HG03060 (cell line): ENCODE measurements around the gene DNER.

Experiments used
- ATAC-seq: cut with Tn5 transposase; IDR thresholded peaks from one replicate; pipeline ENCODE4 v1.9.1; 2021; ENCODE audit warnings: low read depth, moderate number of reproducible peaks; ENCODE audit not compliant: unreplicated experiment

DNER gene

GRCh38 chr2:229578052-229578846 lies 136.1 kb downstream of the DNER start:
- ATAC-seq, result no peak

DNA sequence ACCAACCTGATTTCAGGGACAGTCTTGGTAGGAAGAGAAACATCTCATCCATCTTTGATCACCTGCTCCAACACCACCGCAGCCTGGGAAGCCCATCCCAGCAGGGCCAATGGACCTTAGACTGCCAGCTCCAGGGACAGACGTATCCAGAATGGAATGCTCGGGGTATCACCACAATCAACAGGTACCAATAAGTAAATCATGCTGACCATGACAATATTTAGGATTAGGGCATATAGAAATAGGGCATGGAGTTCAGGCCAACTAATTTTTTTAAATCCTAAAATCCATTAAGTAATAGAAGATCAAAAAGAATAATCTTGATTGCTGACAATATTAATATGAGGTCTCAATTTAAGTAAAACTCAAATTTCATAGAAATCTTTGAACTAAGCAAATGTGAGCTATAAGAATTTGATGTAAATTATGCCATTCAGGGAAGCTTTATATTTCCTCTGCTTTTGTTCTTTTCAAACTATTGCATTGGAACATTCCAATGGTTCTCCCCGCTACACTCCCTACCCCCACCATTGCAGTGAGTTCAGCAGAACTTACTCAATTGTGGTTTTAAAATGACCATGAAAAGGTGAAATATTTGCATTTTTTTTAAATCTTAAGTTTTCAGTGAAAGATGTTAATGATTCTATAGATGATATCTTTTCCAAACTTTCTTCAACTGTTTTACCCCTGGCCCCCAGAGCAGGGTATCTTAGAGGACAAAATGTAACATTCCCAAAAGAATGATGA lies 138.6 kb downstream of the DNER start:
- ATAC-seq, result no peak

DNA sequence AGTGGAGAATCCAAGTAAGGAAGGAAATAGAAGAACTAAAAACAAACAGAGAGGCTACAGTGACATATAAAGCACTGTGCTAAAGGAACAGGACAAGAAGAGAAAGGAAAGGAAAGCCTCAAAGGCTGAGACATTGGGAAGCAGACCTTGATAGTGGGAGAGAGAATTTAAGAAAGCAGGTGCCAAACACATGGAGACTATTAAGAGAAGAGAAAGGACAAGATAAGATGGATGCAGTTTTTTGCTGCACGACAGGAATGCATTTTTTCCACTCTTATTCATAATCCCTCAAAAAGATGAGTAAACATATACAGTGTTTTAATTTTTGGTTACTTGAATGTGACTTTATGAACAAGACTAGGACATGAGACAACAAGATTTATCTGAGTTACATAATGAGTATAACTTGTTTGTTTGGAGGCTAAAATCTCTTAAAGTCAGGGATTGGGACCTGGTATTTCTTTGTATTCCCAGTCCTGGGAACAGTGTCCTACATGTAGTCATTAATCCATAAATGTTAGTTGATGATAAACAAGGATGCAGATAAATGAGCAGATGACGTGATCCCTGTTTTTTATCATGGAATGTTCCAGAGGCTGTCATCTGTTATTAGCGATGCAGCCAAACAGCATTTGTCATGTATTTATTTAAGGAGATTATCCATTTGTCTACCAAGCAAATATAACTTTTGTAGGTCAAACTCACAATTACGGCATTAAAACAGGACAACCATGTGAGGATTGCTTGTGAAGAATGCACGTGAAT lies 141.7 kb downstream of the DNER start:
- ATAC-seq, result no peak

- ATAC-seq, result no peak
Observed at GRCh38 chr2:229571243-229571642, 143.1 kb downstream of the DNER start.

DNA sequence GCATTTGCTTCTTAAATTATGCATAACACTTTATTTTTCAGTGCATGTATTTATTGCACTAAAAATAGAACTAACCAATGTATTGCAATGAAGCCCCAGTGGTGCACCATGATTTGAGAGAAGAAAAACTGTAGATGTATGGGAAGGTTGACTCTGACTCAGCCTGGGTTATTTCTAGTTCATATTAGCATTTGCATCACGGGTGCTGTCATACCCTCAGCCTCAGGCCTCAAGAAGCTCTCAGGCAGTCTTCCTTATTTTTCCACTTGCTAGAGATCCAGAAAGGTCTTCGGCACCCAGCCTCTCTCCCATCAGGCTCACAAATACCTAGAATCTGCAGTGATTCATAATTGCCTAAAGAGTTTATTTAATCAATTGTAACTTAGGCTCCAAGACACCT lies 148.0 kb downstream of the DNER start:
- ATAC-seq, result no peak

- ATAC-seq, result no peak
Observed at GRCh38 chr2:229564300-229564907, 150.0 kb downstream of the DNER start.

GRCh38 chr2:229563388-229563787 lies 151.0 kb downstream of the DNER start:
- ATAC-seq, result no peak

GRCh38 chr2:229562472-229563127 lies 151.8 kb downstream of the DNER start:
- ATAC-seq, result no peak

- no peak for ATAC-seq
Observed at GRCh38 chr2:229559986-229560385, 154.4 kb downstream of the DNER start.

DNA sequence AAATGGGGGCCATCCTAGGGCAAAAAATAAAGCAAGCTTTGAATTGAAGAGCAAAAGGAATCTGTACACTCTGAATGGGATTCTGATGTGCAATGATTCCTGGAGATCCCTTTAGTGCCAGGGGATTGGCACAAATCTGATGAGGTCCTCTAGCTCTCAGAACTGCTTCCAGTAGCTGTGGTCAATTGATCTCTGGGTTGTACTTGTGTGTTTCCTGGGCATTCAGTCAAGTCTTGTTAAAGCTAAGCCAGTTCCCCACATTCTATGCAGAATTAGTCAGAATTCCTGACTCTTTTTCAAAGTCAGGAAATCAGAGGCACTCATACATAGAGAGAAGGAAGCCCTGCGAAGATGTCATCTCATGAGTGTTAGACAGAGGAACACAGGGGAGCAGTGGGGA lies 161.3 kb downstream of the DNER start:
- no peak for ATAC-seq

GRCh38 chr2:229543176-229543873 lies 171.0 kb downstream of the DNER start:
- ATAC-seq, result no peak

DNA sequence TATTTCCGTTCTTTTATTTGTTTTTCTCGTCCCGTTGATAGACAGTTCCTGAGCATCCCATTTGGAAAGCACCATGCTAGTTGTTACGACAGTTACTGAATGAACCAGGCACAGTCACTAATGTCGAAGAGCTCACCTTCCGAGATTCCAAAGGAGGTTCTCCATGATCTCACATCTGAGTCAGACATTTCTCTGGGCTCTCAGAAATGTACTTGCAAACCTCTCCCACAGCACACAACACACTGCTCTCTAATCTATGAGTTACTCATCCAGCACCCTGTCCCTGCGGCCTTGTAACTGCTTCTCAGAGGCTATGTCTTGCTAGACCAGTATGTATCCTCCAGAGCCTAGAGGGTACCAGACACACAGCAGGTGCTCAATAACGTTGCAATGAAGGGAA lies 174.7 kb downstream of the DNER start:
- ATAC-seq, result no peak

- no peak for ATAC-seq
Observed at GRCh38 chr2:229531594-229531993, 182.8 kb downstream of the DNER start.

- no peak for ATAC-seq
Observed at GRCh38 chr2:229530434-229530833, 183.9 kb downstream of the DNER start.

DNA sequence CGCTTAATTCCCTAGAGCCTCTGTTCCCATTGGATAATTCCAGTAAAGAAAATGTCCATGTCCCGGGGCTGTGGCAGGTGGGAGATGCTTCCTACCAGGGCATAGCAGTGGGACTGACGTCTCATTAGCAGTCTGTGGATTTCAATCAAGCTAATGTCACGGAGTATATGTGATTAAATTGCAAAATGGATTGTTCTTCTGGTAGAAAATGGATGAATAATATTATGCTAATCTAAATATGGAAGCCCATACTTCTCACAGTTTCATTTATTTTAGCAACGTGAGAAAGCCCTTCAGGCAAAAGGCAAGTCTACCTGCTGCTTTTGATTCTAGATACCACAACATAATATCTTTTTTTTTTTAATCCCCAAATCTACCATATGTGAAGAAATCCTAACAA lies 185.5 kb downstream of the DNER start:
- no peak for ATAC-seq

- ATAC-seq, result no peak
Observed at GRCh38 chr2:229526951-229527350, 187.4 kb downstream of the DNER start.

DNA sequence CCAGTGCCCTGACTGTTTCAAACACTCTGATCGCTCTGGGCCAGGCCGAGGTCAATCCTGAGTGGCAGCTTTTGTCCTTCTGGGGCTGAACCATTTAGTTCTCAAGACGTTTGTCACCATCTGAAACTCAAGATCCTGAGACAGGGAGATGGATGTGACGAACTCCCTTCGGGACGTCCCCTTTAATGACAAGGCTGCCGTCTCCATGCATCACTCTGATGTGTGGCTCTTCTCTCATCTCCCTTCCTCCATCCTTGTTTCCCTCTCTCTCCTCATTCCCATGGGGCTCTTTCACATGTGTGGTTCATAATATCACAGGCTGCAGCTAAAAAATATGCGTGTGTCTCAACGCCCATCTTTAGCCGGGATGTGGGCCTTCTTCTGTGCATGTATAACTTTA lies 189.6 kb downstream of the DNER start:
- ATAC-seq, result no peak

- no peak for ATAC-seq
Observed at GRCh38 chr2:229523663-229524062, 190.7 kb downstream of the DNER start.

GRCh38 chr2:229521576-229521975 lies 192.8 kb downstream of the DNER start:
- no peak for ATAC-seq

GRCh38 chr2:229520691-229521096 lies 193.7 kb downstream of the DNER start:
- no peak for ATAC-seq
